SK-N-MC (cell line): ENCODE data around the gene LRRTM4.

Experiments used
- EZH2 ChIP-seq: fragments of 200-600 bp; sonication (generic); IDR thresholded peaks from one replicate; pipeline ENCODE4 v1.6.1; 2017; ENCODE audit warnings: antibody characterized with exemption
- POLR2AphosphoS5 ChIP-seq: IDR thresholded peaks from 2 replicates; pipeline ENCODE4 v1.6.1; 2012; ENCODE audit warnings: mild to moderate bottlenecking, low read depth, low read length, borderline replicate concordance

DNA sequence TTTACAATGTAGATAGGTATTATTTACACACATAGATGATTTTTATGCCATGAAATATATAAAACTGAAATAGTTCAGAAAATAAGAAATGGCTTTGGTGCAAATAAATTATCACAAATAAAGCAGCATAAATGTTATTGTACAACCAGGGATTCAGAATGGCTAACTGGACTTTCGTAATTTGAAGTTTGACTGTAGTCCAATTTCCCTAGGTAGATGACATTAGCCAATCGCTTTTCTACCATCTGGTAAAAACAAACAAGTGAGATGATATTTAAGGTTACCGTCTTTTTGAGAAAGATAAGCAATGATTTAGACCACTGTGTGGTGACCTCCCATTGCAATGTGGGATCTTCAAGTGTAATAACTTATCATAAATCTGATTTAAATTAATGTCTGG is 400.7 kb downstream of the LRRTM4 start:
- no peak for TF ChIP-seq POLR2AphosphoS5
- TF ChIP-seq EZH2: no peak
